Omental fat pad (tissue), 4 donors: ENCODE measurements around the gene ARAF. TPM values are rescaled to one million over a fixed set of nuclear protein-coding genes. Genes with fewer than 3 reads are reported as not detected.
A peak's percentile ranks its signal among the peaks of the same experiment; 100 is the strongest.

Experiments
- ATAC-seq: fragments of 150-250 bp; one replicate; pipeline ENCODE4 v1.9.1; 2016; ENCODE audit warnings: mild to moderate bottlenecking, moderate library complexity; ENCODE audit not compliant: low FRiP score
- DNase-seq: peaks from one replicate; pipeline ENCODE4 v3.0.0-alpha.2; 2019; ENCODE audit warnings: low spot score
- CTCF ChIP-seq, 3 donors: fragments of 450-650 bp; IDR thresholded peaks; one replicate each; pipeline ENCODE4 v1.5.1; 2016 to 2017; ENCODE audit warnings: antibody characterized with exemption in 3 of 3, mild to moderate bottlenecking in 3 of 3, moderate library complexity in 2 of 3
- total RNA-seq, 4 donors: library from RNA; depleted of rRNA; stranded (reverse); fragments of >200 nt; gene quantifications; one replicate each; pipeline ENCODE4 v1.1.0, GENCODE V29; 2016

ARAF gene
- total RNA-seq, 4 donors from 2014 or later = 31.2 to 43.8 (median 38.9) TPM

DNA sequence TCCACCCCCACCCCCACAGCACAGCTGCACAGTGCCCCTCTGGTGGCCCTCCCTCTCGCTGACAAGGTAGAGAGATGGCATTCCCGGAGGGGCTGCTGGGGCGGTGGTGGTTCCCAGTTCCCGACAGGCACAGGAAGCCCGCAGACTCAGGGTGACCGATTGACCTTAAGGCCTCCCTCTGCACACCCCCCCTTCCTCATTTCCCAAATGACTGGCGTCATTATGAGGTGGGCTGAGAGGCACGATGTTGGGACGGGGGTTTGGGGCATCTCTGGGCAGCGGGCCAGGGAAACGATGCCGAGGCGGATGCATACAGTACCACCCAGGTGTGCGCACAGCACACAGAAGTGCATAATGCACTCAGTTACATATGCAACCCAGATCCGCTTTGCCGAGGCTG lies 17.7 kb downstream of the ARAF start:
- no peak for TF ChIP-seq CTCF (IDR thresholded peaks at IDR 0.05)
- DNase-seq (no peak), ATAC-seq (no peak)

DNA sequence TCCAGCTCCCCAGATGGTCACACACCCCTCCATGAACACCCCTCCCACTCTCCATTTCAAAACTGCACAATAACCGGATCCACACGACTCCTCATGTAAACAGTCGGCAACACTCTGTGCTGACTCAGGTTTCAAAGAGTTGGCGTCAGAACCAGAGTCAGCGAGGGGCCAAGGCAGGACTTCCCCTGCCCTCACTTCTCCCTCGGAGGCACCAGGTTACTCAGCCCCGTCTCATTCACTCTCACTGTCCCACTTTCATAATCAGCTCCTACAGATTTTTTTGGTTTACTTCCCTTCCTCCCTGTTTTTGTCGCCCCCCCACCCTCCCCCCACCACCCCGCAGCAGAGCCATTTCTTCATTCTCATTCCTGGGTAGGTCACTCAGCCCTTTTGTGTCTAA lies 18.5 kb downstream of the ARAF start:
- DNase-seq (no peak), ATAC-seq (peak; percentile 10)
- no peak for TF ChIP-seq CTCF (IDR thresholded peaks at IDR 0.05)

- no peak for TF ChIP-seq CTCF (IDR thresholded peaks at IDR 0.05)
- ATAC-seq (peak; percentile 68), DNase-seq (peak; percentile 71)
These were observed 21.0 kb downstream of the ARAF start, which contains the start of gene TIMP1 for GRCh38 chrX:47581731-47582647. TIMP1 (plus strand) TSS chrX:47582436; CDS start chrX:47583416, 980 bp downstream.

DNA sequence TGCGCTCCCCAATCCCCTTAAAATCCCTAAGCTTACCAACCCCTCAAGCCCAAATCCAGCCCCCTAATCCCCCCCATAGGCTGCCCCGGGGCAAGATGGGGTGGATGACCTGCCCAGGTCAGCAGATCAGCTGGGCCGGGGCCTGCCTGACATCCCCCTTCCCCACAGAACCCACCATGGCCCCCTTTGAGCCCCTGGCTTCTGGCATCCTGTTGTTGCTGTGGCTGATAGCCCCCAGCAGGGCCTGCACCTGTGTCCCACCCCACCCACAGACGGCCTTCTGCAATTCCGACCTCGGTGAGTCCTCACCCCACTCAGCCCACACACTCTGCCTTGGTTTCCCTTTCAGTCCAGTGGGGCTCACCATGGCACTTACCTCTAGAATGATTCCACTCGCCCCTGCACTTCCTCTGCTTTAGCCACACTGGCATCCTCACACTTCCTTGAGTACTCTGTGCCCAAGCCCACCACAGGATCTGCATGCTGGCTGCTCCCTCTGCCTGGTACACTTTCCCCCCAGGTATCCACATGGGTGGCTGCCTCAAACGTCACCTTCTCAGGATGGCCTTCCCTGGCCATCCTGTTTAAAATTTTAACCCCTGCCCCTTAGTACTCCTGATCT lies 22.3 kb downstream of the ARAF start:
- no peak for TF ChIP-seq CTCF (IDR thresholded peaks at IDR 0.05)
- no peak for DNase-seq
- ATAC-seq = no peak

DNA sequence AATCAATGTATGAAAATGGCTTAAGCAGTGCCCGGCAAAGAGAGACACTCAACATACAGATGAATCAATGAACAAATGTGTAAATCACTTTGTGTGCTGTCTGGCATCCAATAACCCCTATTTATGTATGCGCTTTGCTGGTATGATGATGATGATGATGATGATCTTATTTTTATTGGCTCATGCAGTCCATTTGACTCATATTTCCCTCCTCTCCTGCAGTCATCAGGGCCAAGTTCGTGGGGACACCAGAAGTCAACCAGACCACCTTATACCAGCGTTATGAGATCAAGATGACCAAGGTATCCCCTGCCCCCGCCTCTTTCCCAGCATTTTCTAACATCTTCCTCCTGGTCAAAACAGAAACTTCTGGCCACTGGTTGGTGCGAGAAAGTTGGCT lies 23.7 kb downstream of the ARAF start:
- ATAC-seq (no peak), DNase-seq (no peak)
- no peak for TF ChIP-seq CTCF (IDR thresholded peaks at IDR 0.05)

DNA sequence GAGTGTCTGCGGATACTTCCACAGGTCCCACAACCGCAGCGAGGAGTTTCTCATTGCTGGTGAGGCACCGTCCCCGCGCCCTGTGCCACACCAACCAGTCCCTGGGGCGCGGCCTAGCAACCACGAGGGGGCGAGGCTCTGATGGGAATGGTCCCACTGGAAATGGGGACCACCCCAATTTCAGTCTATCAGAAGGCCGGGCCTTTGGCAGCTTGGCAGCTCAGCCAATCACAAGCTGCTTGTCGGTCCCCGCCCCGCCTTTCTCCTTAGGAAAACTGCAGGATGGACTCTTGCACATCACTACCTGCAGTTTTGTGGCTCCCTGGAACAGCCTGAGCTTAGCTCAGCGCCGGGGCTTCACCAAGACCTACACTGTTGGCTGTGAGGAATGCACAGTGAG lies 24.3 kb downstream of the ARAF start:
- TF ChIP-seq CTCF (IDR thresholded peaks at IDR 0.05) = no peak
- ATAC-seq (no peak), DNase-seq (no peak)
